SK-N-SH (cell line): ENCODE data around the gene ADCY5. TPM values are rescaled to one million over a fixed set of nuclear protein-coding genes. Genes with fewer than 3 reads are reported as not detected.

Experiments used
- CTCF ChIA-PET: fragments of 300-600, 350-600 bp; formaldehyde crosslinking; extraction: SDS; loops from one replicate; lab custom pipeline; 2021; lab: Yijun Ruan, JAX
- POLR2A ChIA-PET: fragments of 350-600 bp; sonication (Branson Sonifier 250); formaldehyde crosslinking; extraction: SDS; loops from one replicate; lab custom pipeline; 2020; ENCODE audit warnings: antibody characterized with exemption, inconsistent platforms; lab: Yijun Ruan, JAX
- DNase-seq: peaks from one replicate; pipeline ENCODE4 v3.0.0; 2012
- H2AFZ ChIP-seq: fragments of 200-600 bp; sonication (generic); 2 replicates; pipeline ENCODE4 v1.8.1; 2016; ENCODE audit warnings: antibody characterized with exemption, mild to moderate bottlenecking, low read depth
- H3F3A ChIP-seq: fragments of 200-600 bp; sonication (generic); replicated peaks from 2 replicates; pipeline ENCODE3; 2016; ENCODE audit warnings: antibody characterized with exemption, mild to moderate bottlenecking; ENCODE audit not compliant: insufficient read depth
- H3K27ac ChIP-seq, 2 experiments: fragments of 200-500 bp in 1 of 2; fragments of 200-600 bp in 1 of 2; sonication (Bioruptor generic) in 1 of 2; sonication (generic), shearing (Covaris generic) in 1 of 2; 2 replicates each; pipeline versions ENCODE4 v1.5.1 to v1.6.1; 2014 to 2016; ENCODE audit warnings: low read depth in 2 of 2, inconsistent platforms in 1 of 2, low read length in 1 of 2, mild to moderate bottlenecking in 1 of 2, mixed read lengths in 1 of 2
- H3K27me3 ChIP-seq: fragments of 200-600 bp; sonication (generic), shearing (Covaris generic); 2 replicates; pipeline ENCODE4 v1.6.1; 2016; ENCODE audit warnings: mixed run types; ENCODE audit not compliant: insufficient read depth
- H3K36me3 ChIP-seq, 2 experiments: fragments of 200-500 bp in 1 of 2; fragments of 200-600 bp in 1 of 2; sonication (Bioruptor generic) in 1 of 2; sonication (generic) in 1 of 2; replicated peaks in 1 of 2; 2 replicates each; pipeline versions ENCODE3 to v1.5.1; 2014 to 2016; ENCODE audit warnings: low read length in 1 of 2, mild to moderate bottlenecking in 1 of 2; ENCODE audit not compliant: insufficient read depth in 2 of 2, control insufficient read depth in 1 of 2
- H3K4me1 ChIP-seq, 2 experiments: fragments of 200-500 bp in 1 of 2; fragments of 200-600 bp in 1 of 2; sonication (Bioruptor generic) in 1 of 2; sonication (generic), shearing (Covaris generic) in 1 of 2; 2 replicates each; pipeline versions ENCODE4 v1.5.1 to v1.6.1; 2014 to 2016; ENCODE audit warnings: low read depth in 1 of 2, low read length in 1 of 2, mixed run types in 1 of 2; ENCODE audit not compliant: insufficient read depth in 2 of 2, control insufficient read depth in 1 of 2
- H3K4me2 ChIP-seq: fragments of 200-600 bp; sonication (generic), shearing (Covaris generic); 2 replicates; pipeline ENCODE4 v1.6.1; 2017; ENCODE audit warnings: mixed run types
- H3K4me3 ChIP-seq, 2 experiments: fragments of 200-500 bp in 1 of 2; fragments of 200-600 bp in 1 of 2; sonication (Bioruptor generic) in 1 of 2; sonication (generic), shearing (Covaris generic) in 1 of 2; 2 replicates each; pipeline versions ENCODE4 v1.5.1 to v1.8.1; 2014 to 2016; ENCODE audit warnings: low read depth in 2 of 2, inconsistent platforms in 1 of 2, low read length in 1 of 2, mild to moderate bottlenecking in 1 of 2, mixed read lengths in 1 of 2, moderate library complexity in 1 of 2
- H3K79me2 ChIP-seq: fragments of 200-600 bp; sonication (generic); 2 replicates; pipeline ENCODE4 v1.8.1; 2017; ENCODE audit warnings: mild to moderate bottlenecking; ENCODE audit not compliant: insufficient read depth
- H3K9ac ChIP-seq: fragments of 200-600 bp; sonication (generic); 2 replicates; pipeline ENCODE4 v1.6.1; 2017; ENCODE audit warnings: mixed run types
- H3K9me2 ChIP-seq: fragments of 200-600 bp; sonication (generic); 2 replicates; pipeline ENCODE4 v1.6.1; 2017; ENCODE audit warnings: mixed run types
- H3K9me3 ChIP-seq: fragments of 200-600 bp; sonication (generic); 2 replicates; pipeline ENCODE4 v1.6.1; 2017; ENCODE audit warnings: mixed run types, mild to moderate bottlenecking, moderate library complexity
- H4K20me1 ChIP-seq: fragments of 200-600 bp; sonication (generic); 2 replicates; pipeline ENCODE4 v1.6.1; 2017; ENCODE audit warnings: mild to moderate bottlenecking, mixed run types; ENCODE audit not compliant: insufficient read depth
- NRF1 ChIP-seq: IDR thresholded peaks from 2 replicates; pipeline ENCODE4 v1.6.1; 2012; ENCODE audit warnings: low read depth, mild to moderate bottlenecking, low read length
- PBX3 ChIP-seq: IDR thresholded peaks from 2 replicates; pipeline ENCODE4; 2012
- POLR2AphosphoS5 ChIP-seq: IDR thresholded peaks from 2 replicates; pipeline ENCODE4 v1.6.1; 2012; ENCODE audit warnings: low read depth, low read length
- RAD21 ChIP-seq: IDR thresholded peaks from 2 replicates; pipeline ENCODE4 v1.6.1; 2012; ENCODE audit warnings: mild to moderate bottlenecking, low read length
- REST ChIP-seq: IDR thresholded peaks from 2 replicates; pipeline ENCODE4 v1.6.1; 2012; ENCODE audit warnings: mild to moderate bottlenecking, low read depth, low read length, moderate library complexity
- RXRA ChIP-seq: IDR thresholded peaks from 2 replicates; pipeline ENCODE4 v1.4.0; 2012; ENCODE audit warnings: low read depth, mild to moderate bottlenecking, borderline replicate concordance
- USF1 ChIP-seq: IDR thresholded peaks from 2 replicates; pipeline ENCODE4 v1.4.0; 2012; ENCODE audit warnings: low read depth, borderline replicate concordance
- USF2 ChIP-seq: fragments of 150-350 bp; IDR thresholded peaks from 2 replicates; pipeline ENCODE4 v1.6.1; 2017; ENCODE audit warnings: antibody characterized with exemption, low read length, low read depth, borderline replicate concordance
- YY1 ChIP-seq: IDR thresholded peaks from 2 replicates; pipeline ENCODE4 v1.4.0; 2012; ENCODE audit warnings: low read depth, mild to moderate bottlenecking
- WGBS: methylation state at CpG from one replicate; pipeline ENCODE4 v1.1.6; 2017; ENCODE audit warnings: low lambda C conversion rate; 5-methylcytosine and 5-hydroxymethylcytosine counted together
- polyA plus RNA-seq, 3 experiments: library from polyadenylated mRNA; depleted of rRNA; stranded (reverse); fragments of >200 nt; gene quantifications; 2 replicates each; pipeline ENCODE4 v1.2.3, GENCODE V29; 2012

The ADCY5 gene
- polyA plus RNA-seq, 1 of the 3 experiments (the other 2 are of a cell fraction): 0.21 TPM

- Histone ChIP-seq H3K36me3 (no peaks in the 10 kb centered on the region), H3K27me3 (peaks cover 39% of the 10 kb centered on the region), H3K4me3 (no peak overlapping the region), H3K4me1 (peaks cover 0 to 6% of the 10 kb centered on the region in 2 experiments; a peak in 1 of 4 replicates), H3K79me2 (no peaks in the 10 kb centered on the region), H3F3A (no peaks in the 10 kb centered on the region), H4K20me1 (no peaks in the 10 kb centered on the region), H2AFZ (no peak overlapping the region), H3K9me3 (no peaks in the 10 kb centered on the region), H3K4me2 (no peak overlapping the region), H3K27ac (no peak overlapping the region), H3K9ac (no peak overlapping the region), H3K9me2 (no peaks in the 10 kb centered on the region)
- no peak for DNase-seq
- POLR2A ChIA-PET: no interaction called here
- TF ChIP-seq YY1 (no peak), USF2 (no peak), USF1 (no peak), RAD21 (no peak), PBX3 (no peak), RXRA (no peak), REST (no peak), POLR2AphosphoS5 (no peak), NRF1 (no peak)
- WGBS: 44% methylated on average over 4 of the region's 15 CpGs
- CTCF ChIA-PET: interaction anchor here (0.6 to 16.2 kb wide), 8 partner anchors 10 to 757 kb away, joined by 3 to 275 read pairs (median 3); no protein-coding TSS in a partner anchor
Measured at GRCh38 chr3:123324880-123325765, 123.8 kb downstream of the ADCY5 start.
